ENCODE measurements around the gene MPG.

The MPG gene

GRCh38 chr16:50769-51591 lies 27.0 kb upstream of the MPG start:
- DNase-seq (ENCODE audit: low read depth, low spot score): no peak

GRCh38 chr16:53346-54236 lies 24.4 kb upstream of the MPG start, which contains the start of the genes POLR3K and SNRNP25:
Gene POLR3K, minus strand, starts transcription at chr16:53608. Its CDS starts 22 bp downstream, at chr16:53586.
Gene SNRNP25, plus strand, starts transcription at chr16:53828. Its CDS starts 189 bp downstream, at chr16:54017.
- DNase-seq (ENCODE audit: low read depth, low spot score): peak; percentile 90

GRCh38 chr16:54237-54581 lies 23.8 kb upstream of the MPG start:
- no peak for DNase-seq (ENCODE audit: low read depth, low spot score)

GRCh38 chr16:55571-56136 lies 22.4 kb upstream of the MPG start:
- DNase-seq (ENCODE audit: low read depth, low spot score): no peak

GRCh38 chr16:56231-56927 lies 21.6 kb upstream of the MPG start:
- DNase-seq (ENCODE audit: low read depth, low spot score): no peak

- DNase-seq (ENCODE audit: low read depth, low spot score): no peak
Measured at GRCh38 chr16:57711-58110, 20.3 kb upstream of the MPG start.

- no peak for DNase-seq (ENCODE audit: low read depth, low spot score)
Measured at GRCh38 chr16:58491-59439, 19.3 kb upstream of the MPG start.

GRCh38 chr16:59440-60059 lies 18.5 kb upstream of the MPG start:
- DNase-seq (ENCODE audit: low read depth, low spot score): no peak

- no peak for DNase-seq (ENCODE audit: low read depth, low spot score)
Measured at GRCh38 chr16:60166-60565, 17.9 kb upstream of the MPG start.

GRCh38 chr16:60929-61878 lies 16.8 kb upstream of the MPG start:
- no peak for DNase-seq (ENCODE audit: low read depth, low spot score)

- DNase-seq (ENCODE audit: low read depth, low spot score): no peak
Measured at GRCh38 chr16:61879-62281, 16.1 kb upstream of the MPG start.

- DNase-seq (ENCODE audit: low read depth, low spot score): no peak
Measured at GRCh38 chr16:62283-62967, 15.6 kb upstream of the MPG start.

GRCh38 chr16:62968-63391 lies 15.0 kb upstream of the MPG start:
- no peak for DNase-seq (ENCODE audit: low read depth, low spot score)

GRCh38 chr16:63466-63865 lies 14.6 kb upstream of the MPG start:
- DNase-seq (ENCODE audit: low read depth, low spot score): no peak

GRCh38 chr16:63998-64913 lies 13.8 kb upstream of the MPG start:
- DNase-seq (ENCODE audit: low read depth, low spot score): no peak

GRCh38 chr16:64914-65255 lies 13.1 kb upstream of the MPG start:
- DNase-seq (ENCODE audit: low read depth, low spot score): no peak

- no peak for DNase-seq (ENCODE audit: low read depth, low spot score)
Measured at GRCh38 chr16:65745-66144, 12.3 kb upstream of the MPG start.

All from iPS DF 19.7 (cell line).